GM12878 (cell line): ENCODE data around the gene FSTL1.

Source experiments
- BCLAF1 ChIP-seq: fragments of 450-650 bp; IDR thresholded peaks from 2 replicates; pipeline ENCODE4 v1.6.1; 2017; ENCODE audit warnings: antibody characterized with exemption, mild to moderate bottlenecking, moderate library complexity
- EZH2 ChIP-seq: IDR thresholded peaks from 2 replicates; pipeline ENCODE4 v1.6.1; 2012; ENCODE audit warnings: low read depth, mild to moderate bottlenecking, control low read depth, inconsistent platforms, low read length, borderline replicate concordance; ENCODE audit not compliant: control insufficient read depth
- POLR2AphosphoS5 ChIP-seq: IDR thresholded peaks from 2 replicates; pipeline ENCODE4 v1.6.1; 2011; ENCODE audit warnings: mild to moderate bottlenecking, low read length, inconsistent platforms
- TAF1 ChIP-seq: IDR thresholded peaks from 2 replicates; pipeline ENCODE4 v1.6.1; 2011; ENCODE audit warnings: mild to moderate bottlenecking, low read depth, low read length, borderline replicate concordance
- TF ChIP-seq, protein P1 (sequence below), 3 experiments: IDR thresholded peaks in 2 of 3; conservative IDR thresholded peaks in 1 of 3; 2 replicates each; pipeline ENCODE4 v1.5.1; 2011; ENCODE audit warnings: low read depth in 3 of 3, low read length in 3 of 3, mild to moderate bottlenecking in 3 of 3, control low read depth in 2 of 3, moderate library complexity in 2 of 3, inconsistent platforms in 1 of 3, mixed read lengths in 1 of 3; ENCODE audit not compliant: control insufficient read depth in 2 of 3, insufficient read depth in 1 of 3; ENCODE audit errors: extremely low read depth in 1 of 3

DNA sequence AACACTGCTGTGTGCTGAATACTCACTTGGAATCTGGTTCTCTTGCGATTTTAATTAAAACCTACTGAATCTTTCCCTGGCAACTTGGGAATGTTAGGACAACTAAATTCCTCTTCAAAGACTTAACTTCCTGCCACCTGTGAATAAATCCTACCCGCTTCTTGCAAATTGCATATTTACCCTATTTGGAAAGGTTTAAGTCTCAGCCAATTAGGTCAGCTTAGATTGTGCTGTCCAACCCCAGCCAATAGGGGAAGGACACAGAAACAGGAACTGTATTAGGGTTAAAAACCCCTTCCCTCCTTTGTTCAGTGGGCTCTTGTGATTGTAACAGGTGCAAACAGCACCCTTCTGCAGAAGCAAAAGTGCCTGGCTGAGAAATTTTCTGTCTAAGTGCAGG lies 38.6 kb upstream of the FSTL1 start:
- no peak for TF ChIP-seq EZH2
- TF ChIP-seq, protein P1, sequence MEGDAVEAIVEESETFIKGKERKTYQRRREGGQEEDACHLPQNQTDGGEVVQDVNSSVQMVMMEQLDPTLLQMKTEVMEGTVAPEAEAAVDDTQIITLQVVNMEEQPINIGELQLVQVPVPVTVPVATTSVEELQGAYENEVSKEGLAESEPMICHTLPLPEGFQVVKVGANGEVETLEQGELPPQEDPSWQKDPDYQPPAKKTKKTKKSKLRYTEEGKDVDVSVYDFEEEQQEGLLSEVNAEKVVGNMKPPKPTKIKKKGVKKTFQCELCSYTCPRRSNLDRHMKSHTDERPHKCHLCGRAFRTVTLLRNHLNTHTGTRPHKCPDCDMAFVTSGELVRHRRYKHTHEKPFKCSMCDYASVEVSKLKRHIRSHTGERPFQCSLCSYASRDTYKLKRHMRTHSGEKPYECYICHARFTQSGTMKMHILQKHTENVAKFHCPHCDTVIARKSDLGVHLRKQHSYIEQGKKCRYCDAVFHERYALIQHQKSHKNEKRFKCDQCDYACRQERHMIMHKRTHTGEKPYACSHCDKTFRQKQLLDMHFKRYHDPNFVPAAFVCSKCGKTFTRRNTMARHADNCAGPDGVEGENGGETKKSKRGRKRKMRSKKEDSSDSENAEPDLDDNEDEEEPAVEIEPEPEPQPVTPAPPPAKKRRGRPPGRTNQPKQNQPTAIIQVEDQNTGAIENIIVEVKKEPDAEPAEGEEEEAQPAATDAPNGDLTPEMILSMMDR (IDR thresholded peaks at IDR 0.05 in 2 of 3, conservative IDR thresholded peaks at IDR 0.05 in 1 of 3; ENCODE audit: control insufficient read depth in 2 of 3, extremely low read depth in 1 of 3, insufficient read depth in 1 of 3, low read depth in 3 of 3, low read length in 3 of 3): no peak
- no peak for TF ChIP-seq POLR2AphosphoS5
- no peak for TF ChIP-seq TAF1
- TF ChIP-seq BCLAF1: no peak
